HepG2 (cell line): ENCODE results near the gene DRAP1. TPM values are rescaled to one million over a fixed set of nuclear protein-coding genes. Genes with fewer than 3 reads are reported as not detected.

Experiments
- ATAD3A ChIP-seq: sonication (generic); formaldehyde crosslinking; IDR thresholded peaks from 2 replicates; pipeline ENCODE4 v1.4.0; 2020; ENCODE audit warnings: missing genetic modification reagents
- ATF7-NPFF ChIP-seq: sonication (generic); formaldehyde crosslinking; IDR thresholded peaks from 2 replicates; pipeline ENCODE4 v1.8.1; 2023; ENCODE audit warnings: mild to moderate bottlenecking, low read depth, missing genetic modification reagents, moderate library complexity
- DR1 ChIP-seq: sonication (generic); formaldehyde crosslinking; IDR thresholded peaks from 2 replicates; pipeline ENCODE4 v1.8.0; 2021; ENCODE audit warnings: mild to moderate bottlenecking, missing genetic modification reagents, inconsistent platforms
- GLI4 ChIP-seq: sonication (generic); formaldehyde crosslinking; IDR thresholded peaks from 2 replicates; pipeline ENCODE4 v1.5.1; 2020; ENCODE audit warnings: missing genetic modification reagents, mild to moderate bottlenecking, moderate library complexity, borderline replicate concordance
- KMT2A ChIP-seq: sonication (generic); formaldehyde crosslinking; IDR thresholded peaks from 2 replicates; pipeline ENCODE4 v1.4.0; 2020; ENCODE audit warnings: missing genetic modification reagents
- LRRFIP1 ChIP-seq: sonication (generic); formaldehyde crosslinking; conservative IDR thresholded peaks from 2 replicates; pipeline ENCODE4 v1.4.0; 2020; ENCODE audit warnings: missing genetic modification reagents
- MEIS1 ChIP-seq: sonication (generic); formaldehyde crosslinking; IDR thresholded peaks from 2 replicates; pipeline ENCODE4 v1.9.0; 2021; ENCODE audit warnings: mild to moderate bottlenecking, missing genetic modification reagents, moderate library complexity, borderline replicate concordance
- MXD1 ChIP-seq: sonication (generic); formaldehyde crosslinking; IDR thresholded peaks from 2 replicates; pipeline ENCODE4 v1.4.0; 2020; ENCODE audit warnings: mild to moderate bottlenecking, missing genetic modification reagents
- NCOR1 ChIP-seq: fragments of 200-600 bp; sonication (generic); IDR thresholded peaks from 2 replicates; pipeline ENCODE4 v1.7.0; 2017; ENCODE audit warnings: antibody characterized with exemption, low read length, borderline replicate concordance
- NFE2L2 ChIP-seq: fragments of 150-350 bp; IDR thresholded peaks from 2 replicates; pipeline ENCODE4 v1.6.1; 2014; ENCODE audit warnings: low read length
- NFYB ChIP-seq: sonication (generic); formaldehyde crosslinking; IDR thresholded peaks from 2 replicates; pipeline ENCODE4 v1.4.0; 2020; ENCODE audit warnings: missing genetic modification reagents
- NKX3-1 ChIP-seq: sonication (generic); formaldehyde crosslinking; IDR thresholded peaks from 2 replicates; pipeline ENCODE4 v1.5.0; 2020; ENCODE audit warnings: missing genetic modification reagents
- RCOR2 ChIP-seq: IDR thresholded peaks from 2 replicates; pipeline ENCODE4 v1.6.1; 2016; ENCODE audit warnings: missing biosample characterization, missing genetic modification reagents
- SALL2 ChIP-seq: sonication (generic); formaldehyde crosslinking; IDR thresholded peaks from 2 replicates; pipeline ENCODE4 v1.8.1; 2023; ENCODE audit warnings: mild to moderate bottlenecking, missing genetic modification reagents, inconsistent platforms
- TBX2 ChIP-seq: sonication (generic); formaldehyde crosslinking; IDR thresholded peaks from 2 replicates; pipeline ENCODE4 v1.5.0; 2020; ENCODE audit warnings: missing genetic modification reagents, mild to moderate bottlenecking, borderline replicate concordance
- THAP11 ChIP-seq: IDR thresholded peaks from 2 replicates; pipeline ENCODE4 v1.6.1; 2016; ENCODE audit warnings: missing biosample characterization, missing genetic modification reagents
- TP53 ChIP-seq: sonication (generic); formaldehyde crosslinking; conservative IDR thresholded peaks from 2 replicates; pipeline ENCODE4 v1.4.0; 2020; ENCODE audit warnings: missing genetic modification reagents
- ZBTB44 ChIP-seq: sonication (generic); formaldehyde crosslinking; IDR thresholded peaks from 2 replicates; pipeline ENCODE4 v1.4.0; 2020; ENCODE audit warnings: missing genetic modification reagents
- ZFP41 ChIP-seq: sonication (generic); formaldehyde crosslinking; IDR thresholded peaks from 2 replicates; pipeline ENCODE4 v1.4.0; 2020; ENCODE audit warnings: mild to moderate bottlenecking, missing genetic modification reagents, borderline replicate concordance
- ZNF230 ChIP-seq: sonication (generic); formaldehyde crosslinking; IDR thresholded peaks from 2 replicates; pipeline ENCODE4 v1.4.0; 2020; ENCODE audit warnings: mild to moderate bottlenecking, missing genetic modification reagents
- ZNF282 ChIP-seq: fragments of 450-650 bp; IDR thresholded peaks from 2 replicates; pipeline ENCODE4 v1.6.1; 2018; ENCODE audit not compliant: partially characterized antibody
- ZNF329 ChIP-seq: sonication (generic); formaldehyde crosslinking; IDR thresholded peaks from 2 replicates; pipeline ENCODE4 v1.9.0; 2021; ENCODE audit warnings: low read depth, mild to moderate bottlenecking, missing genetic modification reagents
- ZNF570 ChIP-seq: sonication (generic); formaldehyde crosslinking; IDR thresholded peaks from 2 replicates; pipeline ENCODE4 v1.4.0; 2020; ENCODE audit warnings: mild to moderate bottlenecking, missing genetic modification reagents, borderline replicate concordance
- ZNF616 ChIP-seq: sonication (generic); formaldehyde crosslinking; IDR thresholded peaks from 2 replicates; pipeline ENCODE4 v1.5.0; 2020; ENCODE audit warnings: low read depth, mild to moderate bottlenecking, missing genetic modification reagents
- ZNF670 ChIP-seq: sonication (generic); formaldehyde crosslinking; IDR thresholded peaks from 2 replicates; pipeline ENCODE4 v1.8.0; 2022; ENCODE audit warnings: mild to moderate bottlenecking, missing genetic modification reagents, borderline replicate concordance
- ZNF710 ChIP-seq: sonication (generic); formaldehyde crosslinking; IDR thresholded peaks from 2 replicates; pipeline ENCODE4 v1.5.0; 2020; ENCODE audit warnings: mild to moderate bottlenecking, missing genetic modification reagents, borderline replicate concordance
- ZNF878 ChIP-seq: sonication (generic); formaldehyde crosslinking; IDR thresholded peaks from 2 replicates; pipeline ENCODE4 v1.8.1; 2023; ENCODE audit warnings: mild to moderate bottlenecking, missing genetic modification reagents, moderate library complexity
- polyA plus RNA-seq, 8 experiments: library from polyadenylated mRNA; depleted of rRNA in 3 of 8; stranded (reverse) in 7 of 8; unstranded in 1 of 8; fragments of >200 nt; fragmentation: Illumina TruSeq in 4 of 8; extraction: Trizol in 4 of 8; gene quantifications; 2 replicates each; pipeline versions ENCODE4 v1.2.1 to v1.2.3, GENCODE V29; 2011 to 2016; ENCODE audit warnings: low read depth in 4 of 8, missing spikeins in 1 of 8, mixed read lengths in 1 of 8; ENCODE audit not compliant: insufficient read depth in 1 of 8
- total RNA-seq, 5 experiments: library from RNA; depleted of rRNA; stranded (reverse); fragments of >200 nt; fragmentation: Illumina TruSeq; extraction: Trizol; gene quantifications; 2 replicates each; pipeline ENCODE4 v1.2.3, GENCODE V29; 2016; ENCODE audit warnings: low read depth in 1 of 5

Gene DRAP1
- total and polyA plus RNA-seq, 2 of the 13 experiments (the other 11 are each of a cell fraction or from before 2014, with no cell fraction given), result 46.8 to 52.3 TPM

- TF ChIP-seq LRRFIP1 (CRISPR knock-in tag) (no peak), MXD1 (CRISPR knock-in tag) (no peak), ZNF616 (CRISPR knock-in tag) (no peak), ZBTB44 (CRISPR knock-in tag) (no peak), ZNF570 (CRISPR knock-in tag) (no peak), TBX2 (CRISPR knock-in tag) (peak; percentile 53; the same call in 1 of the 2 replicates), GLI4 (no peak), RCOR2 (CRISPR knock-in tag) (peak; percentile 67), KMT2A (CRISPR knock-in tag) (no peak), ZNF230 (CRISPR knock-in tag) (no peak), NCOR1 (0 out of 2 replicates have a peak, but pooled peaks have one; percentile 27), SALL2 (no peak), NKX3-1 (CRISPR knock-in tag) (no peak), THAP11 (CRISPR knock-in tag) (no peak), ZNF710 (CRISPR knock-in tag) (no peak), TP53 (CRISPR knock-in tag) (no peak), NFYB (CRISPR knock-in tag) (no peak), NFE2L2 (no peak), DR1 (CRISPR knock-in tag) (no peak), ATAD3A (no peak), ZNF282 (no peak), ZFP41 (CRISPR knock-in tag) (no peak), ATF7-NPFF (CRISPR knock-in tag) (no peak), ZNF670 (CRISPR knock-in tag) (no peak), ZNF878 (CRISPR knock-in tag) (no peak), ZNF329 (CRISPR knock-in tag) (no peak), MEIS1 (CRISPR knock-in tag) (no peak; the same call in 1 of the 2 replicates)
Measured at GRCh38 chr11:65952052-65952521, 32.9 kb downstream of the DRAP1 start (continued).
